DMS53 treated with DMSO at 0.1 percent for 48 hours (cell line): Measurements from ENCODE around the gene CSE1L.
"Not testable (repeated sequence)": the region's sequence is repeated elsewhere in the genome, so short reads cannot be mapped to it uniquely, and the experiment has no call there.

Experiments used
- DNase-seq: peaks from one replicate; lab custom pipeline; 2025; ENCODE audit not compliant: unreplicated experiment; lab: John Stamatoyannopoulos, UW

Gene CSE1L

DNA sequence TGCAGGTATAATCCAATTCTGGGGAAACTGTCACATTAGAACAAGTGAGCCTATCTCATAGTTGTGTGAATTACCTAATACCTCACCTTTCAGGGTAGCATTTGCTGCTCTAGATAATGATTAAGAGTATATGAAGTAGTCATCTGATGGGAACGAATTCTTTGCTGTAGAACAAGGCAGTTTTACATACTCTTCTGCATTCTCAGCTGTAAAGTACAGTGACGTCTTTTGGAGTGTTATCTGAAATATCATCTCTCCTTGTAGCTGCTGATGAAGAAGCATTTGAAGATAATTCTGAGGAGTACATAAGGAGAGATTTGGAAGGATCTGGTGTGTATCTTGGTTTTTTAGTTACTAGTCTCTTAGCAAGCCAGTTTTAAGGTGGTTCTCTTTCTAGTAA lies 28.4 kb downstream of the CSE1L start:
- no peak for DNase-seq

DNA sequence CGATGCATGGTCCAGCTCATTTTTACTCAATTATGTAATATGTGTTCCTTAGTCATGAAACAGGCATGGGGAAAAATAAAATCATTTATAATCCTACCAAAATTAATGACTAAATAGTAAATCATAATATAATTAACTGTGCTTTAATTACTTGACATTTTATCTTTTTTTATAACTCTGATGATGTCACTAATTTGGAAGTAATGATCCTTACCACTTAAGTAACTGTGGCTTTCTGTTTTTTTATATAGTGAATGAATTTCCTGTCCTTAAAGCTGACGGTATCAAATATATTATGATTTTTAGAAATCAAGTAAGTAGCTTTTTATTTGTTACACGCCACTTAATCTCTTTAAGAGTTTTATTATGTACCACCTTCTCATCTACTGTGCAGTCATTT lies 32.2 kb downstream of the CSE1L start:
- DNase-seq = no peak

DNA sequence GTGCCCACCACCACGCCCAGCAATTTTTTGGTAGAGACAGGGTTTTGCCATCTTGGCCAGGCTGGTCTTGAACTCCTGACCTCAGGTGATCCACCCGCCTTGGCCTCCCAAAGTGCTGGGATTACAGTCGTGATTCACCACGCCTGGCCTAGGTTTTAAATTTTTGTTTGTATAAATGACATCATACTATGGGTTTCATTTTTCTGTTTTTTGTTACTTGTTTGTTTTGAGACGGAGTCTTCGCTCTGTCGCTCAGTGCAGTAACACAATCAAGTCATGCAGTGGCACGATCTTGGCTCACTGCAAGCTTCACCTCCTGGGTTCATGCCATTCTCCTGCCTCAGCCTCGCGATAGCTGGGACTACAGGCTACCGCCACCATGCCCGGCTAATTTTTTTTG lies 36.2 kb downstream of the CSE1L start:
- DNase-seq = not testable (repeated sequence)

DNA sequence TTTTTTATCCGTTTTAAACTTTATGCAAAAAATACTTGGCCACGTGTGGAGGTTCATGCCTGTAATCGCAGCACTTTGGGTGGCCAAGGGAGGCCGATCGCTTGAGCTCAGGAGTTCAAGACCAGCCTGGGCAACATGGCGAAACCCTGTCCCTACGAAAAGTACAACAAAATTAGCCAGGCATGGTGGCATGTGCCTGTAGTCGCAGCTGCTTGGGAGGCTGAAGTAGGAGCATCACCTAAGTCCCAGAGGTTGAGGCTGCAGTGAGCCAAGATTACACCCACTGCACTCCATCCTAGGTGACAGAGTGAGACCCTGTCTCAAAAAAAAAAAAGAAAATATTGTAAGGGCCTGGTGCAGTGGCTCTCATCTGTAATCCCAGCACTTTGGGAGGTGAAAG lies 45.0 kb downstream of the CSE1L start:
- DNase-seq = no peak

DNA sequence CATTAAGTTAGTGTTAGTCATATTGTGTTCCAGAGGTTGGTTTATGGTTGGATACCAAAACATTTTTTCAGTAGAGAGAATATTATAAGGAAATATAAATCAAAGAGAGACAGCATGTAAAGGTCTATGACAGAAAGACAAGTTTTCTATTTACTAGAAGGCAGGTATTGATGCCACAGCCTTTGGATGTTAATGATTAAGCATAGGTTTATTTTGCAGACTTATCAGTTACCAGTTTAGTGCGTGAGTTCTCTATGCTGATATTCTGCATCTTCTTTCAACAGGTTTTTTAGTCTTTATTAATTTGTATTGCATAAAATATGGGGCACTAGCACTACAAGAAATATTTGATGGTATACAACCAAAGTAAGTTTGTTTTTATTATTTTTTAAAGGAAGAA lies 45.6 kb downstream of the CSE1L start:
- DNase-seq = no peak

DNA sequence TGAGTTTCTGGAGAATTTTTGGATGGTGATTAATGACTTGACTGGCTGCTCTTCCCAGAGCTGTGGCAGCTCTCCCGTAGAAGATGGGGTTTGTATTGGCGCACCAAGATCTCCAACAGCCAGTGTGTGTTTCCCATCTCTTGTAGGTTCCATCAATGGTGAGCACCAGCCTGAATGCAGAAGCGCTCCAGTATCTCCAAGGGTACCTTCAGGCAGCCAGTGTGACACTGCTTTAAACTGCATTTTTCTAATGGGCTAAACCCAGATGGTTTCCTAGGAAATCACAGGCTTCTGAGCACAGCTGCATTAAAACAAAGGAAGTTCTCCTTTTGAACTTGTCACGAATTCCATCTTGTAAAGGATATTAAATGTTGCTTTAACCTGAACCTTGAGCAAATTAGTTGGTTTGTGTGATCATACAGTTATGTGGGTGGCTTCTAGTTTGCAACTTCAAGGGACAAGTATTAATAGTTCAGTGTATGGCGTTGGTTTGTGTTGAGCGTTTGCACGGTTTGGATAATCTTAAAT lies 50.2 kb downstream of the CSE1L start:
- no peak for DNase-seq

DNA sequence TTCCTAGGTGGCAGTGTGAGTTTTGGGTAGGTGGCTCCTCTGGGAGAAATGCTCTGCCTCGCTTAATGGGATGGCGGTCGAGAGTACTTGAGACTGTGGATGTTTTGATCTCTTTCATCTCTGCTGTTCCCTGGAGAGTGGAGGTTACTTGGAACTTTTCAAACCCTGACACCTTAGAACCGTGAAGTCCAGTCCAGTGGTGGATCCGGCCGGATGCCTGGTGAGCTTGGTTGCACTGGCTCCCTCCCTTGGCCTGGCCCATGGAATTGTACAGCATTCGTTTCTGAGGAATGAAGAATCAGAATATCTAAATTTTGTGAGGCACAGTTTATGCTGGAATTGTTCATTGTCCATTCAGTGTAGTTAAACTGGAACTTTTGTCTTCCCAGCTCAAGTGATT lies 51.0 kb downstream of the CSE1L start:
- DNase-seq = no peak

DNA sequence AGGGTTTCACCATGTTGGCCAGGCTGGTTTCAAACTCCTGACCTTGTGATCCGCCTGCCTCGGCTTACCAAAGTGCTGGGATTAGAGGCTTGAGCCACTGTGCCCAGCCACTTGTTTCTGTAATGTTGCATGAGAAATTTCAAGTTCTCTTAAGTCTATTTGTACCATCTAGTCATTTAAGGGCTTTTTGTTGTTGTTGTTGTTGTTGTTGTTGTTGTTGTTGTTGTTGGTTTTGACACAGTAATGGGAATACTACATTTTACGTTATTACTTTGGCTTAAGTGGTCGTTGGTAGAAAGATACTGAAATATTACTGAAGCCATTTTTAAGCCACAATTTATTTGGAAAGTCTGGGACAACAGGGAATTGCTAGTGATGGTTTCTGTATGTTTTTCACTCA lies 52.0 kb downstream of the CSE1L start:
- DNase-seq = no peak

DNA sequence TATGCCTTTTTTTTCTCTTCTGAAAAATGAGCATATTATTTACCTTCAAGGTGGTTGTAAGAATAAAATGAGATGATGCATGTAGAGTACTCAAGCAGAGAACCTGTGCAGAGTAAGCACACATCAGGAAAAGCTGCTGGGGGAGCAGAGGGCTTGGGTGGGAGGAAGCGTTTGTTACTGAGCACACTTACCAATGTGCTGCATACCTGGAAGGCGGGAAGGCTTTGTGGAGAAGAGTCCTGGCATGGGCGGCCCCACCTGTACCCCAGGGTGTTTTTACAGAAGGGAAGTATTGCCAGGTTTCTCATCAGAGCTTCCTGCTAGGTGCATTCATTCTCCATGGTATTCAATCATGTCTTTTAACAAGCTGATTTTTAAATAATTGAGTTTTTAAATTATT lies 52.9 kb downstream of the CSE1L start:
- DNase-seq = no peak

DNA sequence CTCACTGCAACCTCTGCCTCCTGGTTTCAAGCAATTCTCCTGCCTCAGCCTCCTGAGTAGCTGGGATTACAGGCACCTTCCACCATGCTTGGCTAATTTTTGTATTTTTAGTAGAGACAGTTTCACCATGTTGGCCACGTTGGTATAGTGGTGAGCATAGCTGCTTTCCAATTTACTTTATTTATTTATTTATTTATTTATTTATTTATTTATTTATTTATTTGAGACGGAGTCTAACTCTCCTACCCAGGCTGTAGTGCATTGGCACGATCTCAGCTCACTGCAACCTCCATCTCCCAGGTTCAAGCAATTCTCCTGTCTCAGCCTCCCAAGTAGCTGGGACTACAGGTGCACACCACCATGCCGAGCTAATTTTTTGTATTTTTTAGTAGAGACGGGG lies 54.2 kb downstream of the CSE1L start:
- DNase-seq = not testable (repeated sequence)

DNA sequence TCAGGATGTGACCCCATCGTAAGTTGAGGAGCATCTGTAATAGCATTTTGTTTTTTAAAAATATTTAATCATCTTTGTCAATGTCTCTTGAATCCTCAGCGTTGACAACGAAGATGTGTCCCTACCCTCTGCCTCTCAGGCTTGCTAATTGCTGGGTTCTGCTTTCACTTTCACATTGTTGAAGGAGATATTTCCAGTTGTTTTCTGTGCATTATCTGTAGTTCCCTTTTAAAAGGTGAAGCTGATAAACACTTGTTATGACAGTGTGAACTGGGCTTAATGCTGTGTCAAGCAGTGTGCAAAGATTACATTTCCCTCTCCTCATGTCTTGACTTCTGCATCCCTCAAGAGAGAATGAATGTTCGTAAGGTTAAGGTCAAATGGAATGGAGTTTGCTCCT lies 54.9 kb downstream of the CSE1L start:
- DNase-seq = no peak

DNA sequence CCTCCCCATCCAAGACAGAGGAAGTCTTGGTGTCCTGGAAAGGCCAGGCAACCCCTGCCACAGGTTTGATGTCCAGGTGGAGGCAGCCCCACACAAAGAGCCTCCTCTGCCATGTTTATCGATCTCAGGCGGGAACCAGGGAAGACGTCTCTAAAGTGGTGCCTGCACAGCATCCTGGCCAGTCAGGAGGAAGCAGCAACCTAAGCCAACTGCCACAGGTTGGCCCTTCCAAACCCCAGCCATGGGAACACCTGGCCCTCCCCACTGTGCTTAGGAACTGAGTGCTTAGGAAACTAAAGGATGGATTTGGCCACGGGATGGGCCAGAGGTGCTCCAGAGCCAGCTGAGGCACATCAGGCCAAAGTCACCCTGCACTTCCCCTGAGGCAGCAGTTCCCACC lies 56.9 kb downstream of the CSE1L start:
- DNase-seq = no peak

DNA sequence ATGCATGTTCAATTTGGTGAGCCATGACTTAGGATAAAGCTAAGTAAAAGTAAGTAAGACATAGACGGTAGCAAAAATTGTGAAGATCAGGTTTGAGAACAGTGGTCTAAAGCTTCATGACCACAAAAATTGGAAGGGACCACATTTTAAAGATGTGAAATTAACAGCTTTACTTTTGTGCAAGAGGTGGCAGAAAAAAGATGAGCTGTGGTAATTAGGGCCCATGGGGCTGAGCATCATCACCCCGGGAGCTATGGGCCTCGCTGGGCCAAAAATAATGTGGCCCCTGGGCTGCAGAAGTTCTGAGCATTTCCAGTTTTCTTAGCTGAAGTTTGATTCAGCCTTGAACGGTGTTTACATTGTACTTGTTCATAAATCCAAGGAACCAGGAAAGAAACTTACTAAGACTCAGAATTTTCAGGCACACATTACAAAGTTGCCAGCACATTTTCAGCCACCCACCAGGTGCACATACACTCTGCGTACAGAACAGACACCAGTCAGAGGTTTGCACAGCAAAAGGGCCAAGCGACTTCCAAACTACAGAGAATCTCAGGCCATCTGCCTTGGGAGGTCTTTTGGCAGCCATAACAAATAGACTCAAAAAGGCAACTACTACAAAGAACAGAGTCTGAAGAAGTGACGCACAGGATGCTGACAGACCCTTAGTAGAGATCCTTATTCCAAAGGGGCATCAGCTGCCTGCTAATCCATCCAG lies 57.7 kb downstream of the CSE1L start:
- DNase-seq = no peak

DNA sequence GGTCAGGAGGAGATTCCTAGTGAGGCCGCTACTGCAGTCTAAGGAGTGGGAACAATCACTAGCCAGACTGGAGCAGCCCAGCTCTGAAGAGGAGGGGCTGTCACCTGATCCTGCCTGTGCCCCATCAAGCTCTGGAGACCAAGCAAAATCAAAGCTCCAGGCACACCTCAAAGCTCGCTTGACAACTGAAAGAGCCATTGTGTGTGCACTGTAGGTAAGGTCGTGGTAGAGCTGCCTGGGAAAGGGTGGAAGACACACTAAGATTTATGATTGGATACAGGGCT lies 58.2 kb downstream of the CSE1L start:
- no peak for DNase-seq

DNA sequence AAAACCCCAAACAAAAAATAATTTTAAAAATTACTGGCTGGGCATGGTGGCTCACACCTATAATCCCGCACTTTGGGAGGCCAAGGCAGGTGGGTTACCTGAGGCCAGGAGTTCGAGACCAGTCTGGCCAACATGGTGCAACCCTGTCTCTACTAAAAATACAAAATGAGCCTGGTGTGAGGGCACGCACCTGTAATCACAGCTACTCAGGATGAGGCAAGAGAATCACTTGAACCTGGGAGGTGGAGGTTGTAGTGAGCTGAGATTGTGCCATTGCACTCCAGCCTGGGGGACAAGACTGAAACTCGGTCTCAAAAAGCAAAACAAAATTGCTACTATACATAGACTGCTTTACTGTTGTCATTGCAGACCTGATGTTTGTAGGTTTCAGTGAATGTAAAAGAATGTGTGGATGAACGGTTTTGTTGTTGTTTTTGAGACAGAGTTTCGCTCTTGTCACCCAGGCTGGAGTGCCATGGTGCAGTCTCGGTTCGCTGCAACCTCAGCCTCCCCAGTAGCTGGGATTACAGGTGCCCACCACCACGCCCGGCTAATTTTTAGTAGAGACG lies 59.0 kb downstream of the CSE1L start:
- not testable (repeated sequence) for DNase-seq

DNA sequence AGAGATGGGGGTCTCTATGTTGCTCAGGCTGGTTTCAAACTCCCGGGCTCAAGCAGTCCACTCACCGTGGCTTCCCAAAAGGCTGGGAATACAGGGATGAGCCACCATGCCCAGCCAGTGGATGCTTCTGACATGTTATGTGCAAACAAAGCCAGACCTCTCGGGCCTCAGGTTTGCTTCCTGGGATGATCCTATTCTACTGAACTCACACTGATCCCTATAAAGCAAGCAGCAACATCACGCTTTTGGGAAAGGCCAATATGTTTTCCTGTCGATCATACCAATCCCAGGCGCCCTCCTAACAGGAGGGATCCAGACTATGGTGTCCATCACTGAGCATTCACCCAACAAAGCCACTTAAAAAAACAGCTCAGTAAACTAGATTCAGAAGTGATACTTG lies 60.2 kb downstream of the CSE1L start:
- DNase-seq = no peak

DNA sequence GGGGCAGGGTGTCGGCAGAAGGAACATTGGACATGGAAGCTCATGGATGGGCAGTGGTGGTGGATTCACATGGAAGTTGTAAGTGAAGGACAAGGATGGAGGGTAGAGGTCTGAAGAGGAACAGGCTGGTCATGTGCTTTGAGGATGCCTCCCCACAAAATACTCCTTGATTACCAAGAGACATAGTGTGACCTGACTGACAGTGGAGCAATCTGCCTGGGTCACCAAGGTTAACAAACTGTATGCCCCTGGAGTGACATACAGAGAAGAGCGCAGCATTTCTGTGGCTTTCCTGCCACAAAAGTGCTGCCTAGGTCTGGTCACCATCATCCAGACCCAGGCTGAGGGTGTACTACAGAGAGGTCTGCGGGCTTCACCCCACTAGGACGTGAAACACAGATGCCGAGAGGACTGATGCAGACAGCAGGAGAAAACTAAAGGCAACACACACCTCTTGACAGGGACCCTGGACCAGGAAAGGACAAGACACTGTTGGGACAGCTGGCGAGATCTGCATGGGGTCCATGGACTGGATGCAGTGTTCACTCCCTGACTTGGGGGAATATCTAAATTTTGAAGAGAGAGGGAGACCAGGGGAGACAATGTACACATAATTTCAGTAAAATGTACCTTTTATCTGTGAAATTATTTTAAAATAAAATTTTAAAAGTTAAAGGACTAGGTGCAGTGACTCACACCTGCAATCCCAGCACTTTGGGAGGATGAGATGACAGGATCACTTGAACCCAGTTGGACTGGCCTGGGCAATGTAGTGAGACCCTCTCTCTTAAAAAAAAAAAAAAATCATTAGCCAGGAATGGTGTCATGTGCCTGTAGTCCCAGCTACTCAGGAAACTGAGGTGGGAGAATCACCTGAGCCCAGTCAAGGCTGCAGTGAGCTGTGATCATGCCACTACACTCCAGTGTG lies 64.9 kb downstream of the CSE1L start:
- no peak for DNase-seq

DNA sequence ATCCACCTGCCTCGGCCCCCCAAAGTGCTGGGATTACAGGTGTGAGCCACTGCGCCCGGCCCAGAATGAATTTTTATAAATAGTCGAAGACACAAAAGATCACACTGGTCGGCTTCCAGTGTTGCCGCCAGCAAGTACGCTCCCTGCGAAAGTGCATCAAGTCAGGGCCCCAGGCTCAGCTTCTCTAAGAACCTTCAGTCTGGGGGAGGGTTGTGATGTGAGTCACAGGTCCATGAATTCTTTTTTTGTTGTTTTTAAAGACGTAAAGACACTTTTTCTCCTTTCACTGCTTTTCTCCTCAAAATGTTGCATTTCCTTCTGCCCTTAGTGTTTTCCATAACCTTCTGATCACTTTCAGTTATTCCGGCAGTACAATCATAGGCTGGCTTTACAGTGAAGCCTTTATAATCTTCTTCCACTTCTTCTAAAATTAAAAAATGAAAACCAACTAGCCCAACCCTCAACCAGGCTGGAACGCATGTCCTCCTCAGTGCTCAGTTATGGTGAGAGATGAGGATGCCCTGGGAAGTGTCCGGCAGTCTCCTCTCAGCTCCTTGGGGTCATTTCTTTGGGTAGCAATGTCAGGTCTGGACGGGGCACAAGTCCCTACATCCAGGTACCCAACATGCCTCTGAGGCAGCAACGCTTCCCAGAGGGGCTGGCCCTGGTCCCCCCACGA lies 66.6 kb downstream of the CSE1L start:
- no peak for DNase-seq

DNA sequence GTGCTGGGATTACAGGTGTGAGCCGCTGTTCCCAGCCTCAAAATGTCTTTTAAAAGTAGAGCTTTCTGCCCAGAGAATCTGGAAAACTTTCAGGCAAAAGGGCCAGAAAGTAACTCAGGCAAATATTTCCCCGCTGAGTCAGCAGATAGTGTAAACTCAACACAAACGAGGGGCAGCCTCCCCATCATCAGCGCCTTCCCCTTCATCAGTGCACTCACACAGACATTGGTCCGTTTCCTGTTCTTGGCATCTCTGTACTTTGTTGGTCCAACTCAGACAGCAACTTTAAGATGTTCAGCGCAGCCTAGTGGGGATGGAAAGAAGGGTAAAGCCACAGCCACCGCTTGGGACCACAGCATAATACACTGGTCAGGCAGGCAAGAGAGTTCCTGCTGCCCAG lies 69.5 kb downstream of the CSE1L start:
- no peak for DNase-seq

DNA sequence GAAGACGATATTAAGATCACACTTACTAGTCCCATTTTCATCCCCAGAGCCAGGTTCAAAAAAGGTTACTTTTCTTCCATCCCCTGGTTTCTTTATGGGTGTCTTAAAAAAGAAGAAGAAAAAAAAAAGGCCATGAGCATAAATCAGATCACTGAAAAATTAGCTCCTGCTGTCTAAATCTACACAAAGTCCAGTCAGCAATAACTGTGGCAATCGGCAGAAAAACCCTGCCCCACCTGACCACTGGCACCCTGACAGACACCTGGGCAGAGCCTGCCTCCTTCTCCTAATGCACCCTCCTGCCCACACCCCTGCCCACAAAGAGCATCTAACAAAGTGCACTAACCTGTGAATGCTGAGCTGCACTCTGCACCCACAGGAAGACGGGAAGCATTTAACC lies 72.2 kb downstream of the CSE1L start:
- DNase-seq = no peak

DNA sequence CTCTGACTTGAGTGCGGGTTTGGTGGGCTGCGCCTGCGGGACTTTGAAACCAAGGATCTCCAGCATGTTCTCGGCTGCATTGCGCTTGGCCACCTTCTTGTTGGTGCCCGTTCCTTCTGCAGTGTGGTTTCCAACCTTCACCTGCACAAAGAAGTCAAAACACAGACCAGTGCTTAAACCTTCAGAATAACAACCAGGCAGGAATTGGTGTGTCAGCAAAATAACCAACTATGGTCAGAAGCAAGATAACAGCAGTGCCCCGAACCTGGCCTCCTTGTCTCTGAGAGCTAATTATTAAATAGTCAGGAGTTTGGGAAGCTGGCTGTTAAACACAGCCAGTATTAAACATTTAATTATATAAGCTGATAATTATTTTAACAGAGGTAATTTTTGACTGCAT lies 73.9 kb downstream of the CSE1L start:
- no peak for DNase-seq

DNA sequence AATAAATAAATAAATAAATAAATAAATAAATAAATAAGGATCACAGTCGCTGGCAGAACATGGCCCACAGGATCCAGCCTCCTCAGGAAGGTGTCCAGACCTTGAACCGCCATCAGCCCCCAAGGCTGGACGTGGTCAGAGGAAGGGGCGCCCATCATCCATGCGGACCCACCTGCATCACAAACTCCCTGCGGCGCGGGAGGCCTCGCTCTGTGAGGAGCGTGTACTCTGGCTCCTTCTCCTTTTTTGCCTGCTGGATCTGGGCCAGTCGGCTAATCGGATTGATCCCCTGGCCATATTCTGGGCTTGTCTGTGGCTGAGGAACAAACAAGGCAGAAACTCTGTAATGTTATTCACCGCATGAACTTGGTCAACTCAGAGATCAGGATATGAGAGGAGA lies 76.8 kb downstream of the CSE1L start:
- no peak for DNase-seq
